Transverse colon (tissue), 3 donors: ENCODE results near the gene BMP7.

Experiments used
- EP300 ChIP-seq: sonication (generic); formaldehyde crosslinking; IDR thresholded peaks from one replicate; pipeline ENCODE4 v1.6.1; 2017; ENCODE audit warnings: antibody characterized with exemption, low read depth
- POLR2A ChIP-seq: fragments of 450-650 bp; IDR thresholded peaks from one replicate; pipeline ENCODE4 v1.6.1; 2016; ENCODE audit warnings: antibody characterized with exemption, mild to moderate bottlenecking, moderate library complexity
- TF ChIP-seq, protein P1 (sequence below), 5 experiments: fragments of 200-600 bp in 3 of 5; fragments of 450-650 bp in 2 of 5; sonication (generic) in 3 of 5; IDR thresholded peaks; 1 replicate in 2 of 5; 2 replicates in 3 of 5; pipeline ENCODE4 v1.5.1; 2016 to 2017; ENCODE audit warnings: antibody characterized with exemption in 5 of 5, inconsistent platforms in 3 of 5, mild to moderate bottlenecking in 2 of 5, moderate library complexity in 1 of 5

DNA sequence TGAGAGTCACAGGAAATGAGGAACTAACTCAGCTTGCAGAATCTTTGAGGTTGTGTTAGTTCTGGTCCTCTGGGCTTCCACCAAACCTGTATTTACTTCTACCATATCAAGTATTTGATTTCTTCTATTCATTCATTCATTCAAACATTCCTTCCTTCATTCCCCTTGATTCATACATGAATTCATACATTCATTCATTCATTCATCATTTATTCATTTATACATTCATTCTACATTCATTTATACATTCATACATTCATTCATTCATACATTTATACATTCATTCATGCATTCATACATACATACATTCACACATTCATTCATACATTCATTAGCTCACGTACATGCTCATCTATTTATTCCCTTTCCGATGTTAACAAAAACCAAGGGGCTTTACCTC lies 120.3 kb downstream of the BMP7 start:
- TF ChIP-seq, protein P1, sequence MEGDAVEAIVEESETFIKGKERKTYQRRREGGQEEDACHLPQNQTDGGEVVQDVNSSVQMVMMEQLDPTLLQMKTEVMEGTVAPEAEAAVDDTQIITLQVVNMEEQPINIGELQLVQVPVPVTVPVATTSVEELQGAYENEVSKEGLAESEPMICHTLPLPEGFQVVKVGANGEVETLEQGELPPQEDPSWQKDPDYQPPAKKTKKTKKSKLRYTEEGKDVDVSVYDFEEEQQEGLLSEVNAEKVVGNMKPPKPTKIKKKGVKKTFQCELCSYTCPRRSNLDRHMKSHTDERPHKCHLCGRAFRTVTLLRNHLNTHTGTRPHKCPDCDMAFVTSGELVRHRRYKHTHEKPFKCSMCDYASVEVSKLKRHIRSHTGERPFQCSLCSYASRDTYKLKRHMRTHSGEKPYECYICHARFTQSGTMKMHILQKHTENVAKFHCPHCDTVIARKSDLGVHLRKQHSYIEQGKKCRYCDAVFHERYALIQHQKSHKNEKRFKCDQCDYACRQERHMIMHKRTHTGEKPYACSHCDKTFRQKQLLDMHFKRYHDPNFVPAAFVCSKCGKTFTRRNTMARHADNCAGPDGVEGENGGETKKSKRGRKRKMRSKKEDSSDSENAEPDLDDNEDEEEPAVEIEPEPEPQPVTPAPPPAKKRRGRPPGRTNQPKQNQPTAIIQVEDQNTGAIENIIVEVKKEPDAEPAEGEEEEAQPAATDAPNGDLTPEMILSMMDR (IDR thresholded peaks at IDR 0.05), result no peak
- TF ChIP-seq POLR2A (no peak), EP300 (no peak)
